IMR-90 (cell line): ENCODE measurements around the gene OSCP1. TPM values are rescaled to one million over a fixed set of nuclear protein-coding genes. Genes with fewer than 3 reads are reported as not detected.

Experiments used
- ATAC-seq: fragments of 200-7000 bp; cut with Tn5 transposase; 2 replicates; pipeline ENCODE4 v1.9.1; 2020; ENCODE audit warnings: low read depth, mild to moderate bottlenecking, moderate library complexity
- BruUV-seq: library from RNA; stranded (reverse); fragments of 400-500 nt; replicated peaks from 2 replicates; lab custom pipeline; 2021; lab: Mats Ljungman, UMichigan
- CTCF ChIA-PET: fragments of 300-600 bp; formaldehyde crosslinking; extraction: SDS; loops from one replicate; lab custom pipeline; 2021; ENCODE audit warnings: antibody characterized with exemption; lab: Yijun Ruan, JAX
- POLR2A ChIA-PET: fragments of 300-600 bp; sonication (Branson Sonifier 250); formaldehyde crosslinking; loops from one replicate; lab custom pipeline; 2022; ENCODE audit warnings: antibody characterized with exemption; ENCODE audit not compliant: unreplicated experiment; lab: Charles Lee
- DNase-seq: peaks from one replicate; pipeline ENCODE4 v3.0.0; 2013
- H2AFZ ChIP-seq: replicated peaks from 2 replicates; pipeline ENCODE3; 2013; ENCODE audit warnings: low read length, mild to moderate bottlenecking; ENCODE audit not compliant: poor library complexity
- H2AK5ac ChIP-seq: 2 replicates; pipeline ENCODE4 v1.6.1; 2013; ENCODE audit warnings: low read depth, low read length, inconsistent platforms
- H2AK9ac ChIP-seq: replicated peaks from 2 replicates; pipeline ENCODE3; 2013; ENCODE audit warnings: mild to moderate bottlenecking, low read depth, low read length, moderate library complexity; ENCODE audit not compliant: poor library complexity
- H2BK120ac ChIP-seq: 2 replicates; pipeline ENCODE4 v1.6.1; 2013; ENCODE audit warnings: low read depth, low read length, inconsistent platforms
- H2BK15ac ChIP-seq: 3 replicates; pipeline ENCODE4 v1.6.1; 2013; ENCODE audit warnings: low read depth, low read length, inconsistent platforms
- H2BK20ac ChIP-seq: 2 replicates; pipeline ENCODE4 v1.6.1; 2013; ENCODE audit warnings: low read depth, mild to moderate bottlenecking, inconsistent platforms, low read length, moderate library complexity
- H2BK5ac ChIP-seq: 2 replicates; pipeline ENCODE4 v1.6.1; 2013; ENCODE audit warnings: mild to moderate bottlenecking, low read depth, low read length, inconsistent platforms; ENCODE audit not compliant: poor library complexity, severe bottlenecking
- H3K14ac ChIP-seq: replicated peaks from 2 replicates; pipeline ENCODE4 v1.6.1; 2013; ENCODE audit warnings: low read depth, low read length, inconsistent platforms
- H3K18ac ChIP-seq: 2 replicates; pipeline ENCODE4 v1.6.1; 2013; ENCODE audit warnings: low read depth, low read length, control low read depth
- H3K23ac ChIP-seq: 2 replicates; pipeline ENCODE4 v1.6.1; 2013; ENCODE audit warnings: low read depth, low read length, inconsistent platforms
- H3K27ac ChIP-seq: 2 replicates; pipeline ENCODE4 v1.5.1; 2013; ENCODE audit warnings: mild to moderate bottlenecking, control low read depth, low read length; ENCODE audit not compliant: insufficient read depth
- H3K27me3 ChIP-seq: 2 replicates; pipeline ENCODE4 v1.6.1; 2013; ENCODE audit warnings: low read length; ENCODE audit not compliant: control insufficient read depth, insufficient read depth
- H3K36me3 ChIP-seq: 2 replicates; pipeline ENCODE4 v1.6.1; 2013; ENCODE audit warnings: low read length, mixed read lengths; ENCODE audit not compliant: control insufficient read depth, insufficient read depth
- H3K4ac ChIP-seq: 2 replicates; pipeline ENCODE4 v1.6.1; 2013; ENCODE audit warnings: low read depth, low read length, inconsistent platforms
- H3K4me1 ChIP-seq: 2 replicates; pipeline ENCODE4 v1.6.1; 2013; ENCODE audit warnings: low read length, mixed read lengths; ENCODE audit not compliant: control insufficient read depth, insufficient read depth
- H3K4me2 ChIP-seq: 2 replicates; pipeline ENCODE4 v1.6.1; 2013; ENCODE audit warnings: low read depth, mild to moderate bottlenecking, control low read depth, low read length, moderate library complexity
- H3K4me3 ChIP-seq: 2 replicates; pipeline ENCODE4 v1.5.1; 2013; ENCODE audit warnings: low read depth, mild to moderate bottlenecking, control low read depth, low read length, moderate library complexity; ENCODE audit not compliant: insufficient read depth
- H3K56ac ChIP-seq: 2 replicates; pipeline ENCODE4 v1.6.1; 2013; ENCODE audit warnings: low read length, inconsistent platforms; ENCODE audit not compliant: insufficient read depth; ENCODE audit errors: extremely low read depth
- H3K79me1 ChIP-seq, 2 experiments: 2 replicates each; pipeline ENCODE4 v1.6.1; 2013; ENCODE audit warnings: low read length in 2 of 2, inconsistent platforms in 1 of 2, low read depth in 1 of 2
- H3K9ac ChIP-seq: 2 replicates; pipeline ENCODE4 v1.6.1; 2013; ENCODE audit warnings: low read depth, low read length, control low read depth
- H3K9me1 ChIP-seq: 2 replicates; pipeline ENCODE4 v1.6.1; 2013; ENCODE audit warnings: low read length, inconsistent platforms; ENCODE audit not compliant: insufficient read depth
- H3K9me3 ChIP-seq: 2 replicates; pipeline ENCODE4 v1.6.1; 2013; ENCODE audit warnings: low read length; ENCODE audit not compliant: control insufficient read depth, insufficient read depth
- H4K20me1 ChIP-seq: 2 replicates; pipeline ENCODE4 v1.6.1; 2013; ENCODE audit warnings: low read length, inconsistent platforms; ENCODE audit not compliant: insufficient read depth
- H4K5ac ChIP-seq: 2 replicates; pipeline ENCODE4 v1.6.1; 2013; ENCODE audit warnings: mild to moderate bottlenecking, low read depth, low read length, control low read depth
- H4K8ac ChIP-seq, 2 experiments: 2 replicates each; pipeline ENCODE4 v1.6.1; 2013; ENCODE audit warnings: low read depth in 2 of 2, low read length in 2 of 2, control low read depth in 1 of 2, inconsistent platforms in 1 of 2
- H4K91ac ChIP-seq: 2 replicates; pipeline ENCODE4 v1.6.1; 2013; ENCODE audit warnings: low read depth, low read length, inconsistent platforms; ENCODE audit not compliant: insufficient read depth
- BHLHE40 ChIP-seq: fragments of 150-350 bp; IDR thresholded peaks from 2 replicates; pipeline ENCODE4 v1.6.1; 2016; ENCODE audit warnings: mild to moderate bottlenecking, low read depth, low read length
- CEBPB ChIP-seq: IDR thresholded peaks from 2 replicates; pipeline ENCODE4 v1.6.1; 2012; ENCODE audit warnings: low read depth, low read length, improper control_type of control experiment
- CHD1 ChIP-seq: IDR thresholded peaks from 2 replicates; pipeline ENCODE4 v1.6.1; 2012; ENCODE audit warnings: low read depth, low read length, improper control_type of control experiment
- FOS ChIP-seq: fragments of 150-350 bp; IDR thresholded peaks from 2 replicates; pipeline ENCODE4 v1.6.1; 2016; ENCODE audit warnings: low read depth, low read length
- MAFK ChIP-seq: IDR thresholded peaks from 2 replicates; pipeline ENCODE4 v1.6.1; 2012; ENCODE audit warnings: low read depth, low read length, improper control_type of control experiment
- MAZ ChIP-seq: IDR thresholded peaks from 2 replicates; pipeline ENCODE4 v1.6.1; 2012; ENCODE audit warnings: low read depth, mild to moderate bottlenecking, low read length, improper control_type of control experiment, moderate library complexity, borderline replicate concordance
- MXI1 ChIP-seq: IDR thresholded peaks from 2 replicates; pipeline ENCODE4 v1.6.1; 2012; ENCODE audit warnings: low read depth, mild to moderate bottlenecking, low read length, moderate library complexity, borderline replicate concordance
- NFE2L2 ChIP-seq: fragments of 150-350 bp; IDR thresholded peaks from 2 replicates; pipeline ENCODE4 v1.6.1; 2016; ENCODE audit warnings: low read depth, mild to moderate bottlenecking, low read length
- RAD21 ChIP-seq: IDR thresholded peaks from 2 replicates; pipeline ENCODE4 v1.6.1; 2012; ENCODE audit warnings: low read length, improper control_type of control experiment
- RCOR1 ChIP-seq: IDR thresholded peaks from 2 replicates; pipeline ENCODE4 v1.6.1; 2012; ENCODE audit warnings: mild to moderate bottlenecking, low read length, improper control_type of control experiment; ENCODE audit not compliant: insufficient replicate concordance
- RFX5 ChIP-seq: IDR thresholded peaks from 2 replicates; pipeline ENCODE4 v1.8.0; 2012; ENCODE audit warnings: low read depth, mild to moderate bottlenecking, low read length, moderate library complexity
- WGBS, 2 experiments: methylation state at CpG; one replicate each; pipeline versions ENCODE4 v1.1.5 to v1.1.7; 2013; ENCODE audit warnings: missing lambda C conversion rate in 2 of 2; ENCODE audit not compliant: insufficient read length in 1 of 2; ENCODE audit errors: extremely low coverage in 2 of 2; 5-methylcytosine and 5-hydroxymethylcytosine counted together
- dilution Hi-C: fragments of 300-500 bp; cut with HindIII; formaldehyde crosslinking; loops from one replicate; pipeline ENCODE4 v1.14.3; 2018; ENCODE audit warnings: low sequenced_read_pairs; ENCODE audit not compliant: unreplicated experiment
- in situ Hi-C: fragments of 300-500 bp; cut with MboI; formaldehyde crosslinking; loops from 3 replicates; pipeline ENCODE4 v1.14.3; 2019; ENCODE audit warnings: low sequenced_read_pairs, inconsistent platforms, mixed read lengths
- intact Hi-C: fragments of 100-400 bp; cut with micrococcal nuclease; formaldehyde crosslinking; loops from 2 replicates; pipeline ENCODE4 v1.10.0; 2022
- polyA plus RNA-seq, 3 experiments: library from polyadenylated mRNA; depleted of rRNA; stranded (reverse); fragments of >200 nt; gene quantifications; 2 replicates each; pipeline ENCODE4 v1.2.3, GENCODE V29; 2012; ENCODE audit warnings: low replicate concordance in 1 of 3
- total RNA-seq: library from RNA; depleted of rRNA; stranded (reverse); fragments of >200 nt; gene quantifications from 2 replicates; pipeline ENCODE4 v1.2.3, GENCODE V29; 2012
- TF ChIP-seq, protein P1 (sequence below): fragments of 150-350 bp; IDR thresholded peaks from 2 replicates; pipeline ENCODE4 v1.6.1; 2016; ENCODE audit warnings: low read depth, mild to moderate bottlenecking, low read length, moderate library complexity, borderline replicate concordance

The OSCP1 gene
- total and polyA plus RNA-seq, 2 of the 4 experiments (the other 2 are of a cell fraction) = 7.8 to 11.8 TPM

- TF ChIP-seq, protein P1, sequence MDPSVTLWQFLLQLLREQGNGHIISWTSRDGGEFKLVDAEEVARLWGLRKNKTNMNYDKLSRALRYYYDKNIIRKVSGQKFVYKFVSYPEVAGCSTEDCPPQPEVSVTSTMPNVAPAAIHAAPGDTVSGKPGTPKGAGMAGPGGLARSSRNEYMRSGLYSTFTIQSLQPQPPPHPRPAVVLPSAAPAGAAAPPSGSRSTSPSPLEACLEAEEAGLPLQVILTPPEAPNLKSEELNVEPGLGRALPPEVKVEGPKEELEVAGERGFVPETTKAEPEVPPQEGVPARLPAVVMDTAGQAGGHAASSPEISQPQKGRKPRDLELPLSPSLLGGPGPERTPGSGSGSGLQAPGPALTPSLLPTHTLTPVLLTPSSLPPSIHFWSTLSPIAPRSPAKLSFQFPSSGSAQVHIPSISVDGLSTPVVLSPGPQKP = no peak
Observed at GRCh38 chr1:36486439-36487335, 36.4 kb upstream of the OSCP1 start (continued).

DNA sequence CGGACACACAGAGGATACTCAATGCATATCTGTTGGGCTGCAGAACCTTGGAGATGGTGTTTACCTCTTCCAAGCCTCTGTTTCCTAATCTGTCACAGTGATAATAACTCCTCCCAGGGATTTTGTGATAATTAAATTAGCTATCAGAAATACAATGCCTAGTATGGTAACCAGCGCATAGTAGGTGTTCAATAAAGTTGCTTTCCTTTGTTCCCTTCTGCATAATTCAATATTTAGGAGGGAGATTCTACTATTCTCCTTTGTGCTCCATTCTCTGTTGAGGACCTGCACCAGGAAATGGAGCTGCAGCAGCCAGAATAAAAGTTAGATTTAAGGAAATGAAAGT is 35.8 kb upstream of the OSCP1 start:
- no peak overlapping the region for H3K4ac ChIP-seq
- DNase-seq = no peak
- WGBS, 2 experiments = no CpG with 5 or more reads among the region's 2 CpGs
- H3K27me3 ChIP-seq = peaks cover 30% of the 10 kb centered on the region
- in situ Hi-C loops (no loop called here), intact Hi-C loops (no loop called here), dilution Hi-C loops (no loop called here)
- no peak overlapping the region for H3K14ac ChIP-seq
- H3K4me2 ChIP-seq = no peak overlapping the region
- no peak overlapping the region for H3K4me3 ChIP-seq
- no peaks in the 10 kb centered on the region for H3K9me1 ChIP-seq
- no peak overlapping the region for H4K91ac ChIP-seq
- no peaks in the 10 kb centered on the region for H3K79me1 ChIP-seq
- H2BK15ac ChIP-seq = no peak overlapping the region
- H2BK20ac ChIP-seq = no peak overlapping the region
- H3K18ac ChIP-seq = no peak overlapping the region
- ChIA-PET POLR2A (no interaction called here), CTCF (no interaction called here)
- H3K9ac ChIP-seq = no peak overlapping the region
- no peak for TF ChIP-seq RFX5
- TF ChIP-seq CEBPB = no peak
- no peak for TF ChIP-seq MXI1
- TF ChIP-seq NFE2L2 = no peak
- no peak for TF ChIP-seq RAD21
- TF ChIP-seq, protein P1 = no peak
- no peak for TF ChIP-seq CHD1
- TF ChIP-seq FOS = no peak
- no peak for TF ChIP-seq BHLHE40
- no peak for TF ChIP-seq MAFK
- no peak for TF ChIP-seq MAZ
- no peak for TF ChIP-seq RCOR1
- H4K20me1 ChIP-seq = no peaks in the 10 kb centered on the region
- no peaks in the 10 kb centered on the region for H3K9me3 ChIP-seq
- H2AK5ac ChIP-seq = no peak overlapping the region
- no TSS peak for BruUV-seq
- H2BK120ac ChIP-seq = no peak overlapping the region
- no peaks in the 10 kb centered on the region for H3K4me1 ChIP-seq
- no peaks in the 10 kb centered on the region for H3K36me3 ChIP-seq
- H2AK9ac ChIP-seq = no peak overlapping the region
- no peak overlapping the region for H2AFZ ChIP-seq
- H3K27ac ChIP-seq = no peak overlapping the region
- no peak overlapping the region for H3K23ac ChIP-seq
- no peak overlapping the region for H4K5ac ChIP-seq
- H2BK5ac ChIP-seq = no peak overlapping the region
- ATAC-seq = no peak
- no peak overlapping the region for H4K8ac ChIP-seq
- H3K56ac ChIP-seq = no peak overlapping the region
